ENCODE measurements around the gene PTK6. TPM values are rescaled to one million over a fixed set of nuclear protein-coding genes. Genes with fewer than 3 reads are reported as not detected.

The PTK6 gene
- total RNA-seq, 2 experiments from 2014 or later: 0.34 TPM; not detected in 1

DNA sequence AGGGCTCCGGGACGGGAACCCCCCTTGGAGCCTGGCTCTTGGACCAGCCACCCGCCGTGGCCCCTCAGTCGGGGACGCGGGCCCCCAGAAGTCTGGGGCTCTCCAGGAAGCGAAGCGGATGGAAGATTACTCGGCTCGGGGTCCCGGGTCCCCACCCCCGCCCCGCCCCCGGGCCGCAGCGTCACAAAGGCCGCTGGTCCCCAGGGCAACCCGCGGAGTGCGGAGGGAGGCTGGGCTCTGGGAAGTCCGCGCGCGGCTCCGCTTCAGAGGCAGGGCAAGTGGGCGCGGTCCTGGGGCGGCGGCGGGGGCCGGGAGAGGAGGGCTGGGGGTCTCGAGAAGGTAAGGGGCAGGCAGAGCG lies 16.7 kb upstream of the PTK6 start, which contains the start of gene FNDC11:
FNDC11 (plus strand) TSS at position 227 of the 358 bp plus-strand sequence. CDS start 1,505 bp downstream, outside the sequence.
- peak; percentile 10 for ATAC-seq
- POLR2A ChIA-PET: interaction anchor here (0.9 kb wide), 1 partner anchor 20 kb away, joined by 3 read pairs; the partner anchor contains the start of gene HELZ2
- H3K27me3 Mint-ChIP-seq (ENCODE audit: low read depth): peaks cover 14% of the 10 kb centered on the region
- CTCF ChIA-PET: no interaction called here
- peaks cover 7% of the 10 kb centered on the region for H3K36me3 Mint-ChIP-seq (ENCODE audit: low read depth)
- peak within 1 kb of the TSS; percentile 63 for H3K4me3 Mint-ChIP-seq
- H3K9me3 Mint-ChIP-seq (ENCODE audit: insufficient read depth): no peaks in the 10 kb centered on the region
- peaks cover 21% of the 10 kb centered on the region for H3K4me1 Mint-ChIP-seq (ENCODE audit: low read depth)
- peak; percentile 44 for DNase-seq
- H3K27ac Mint-ChIP-seq: peak within 1 kb of the TSS; percentile 91

DNA sequence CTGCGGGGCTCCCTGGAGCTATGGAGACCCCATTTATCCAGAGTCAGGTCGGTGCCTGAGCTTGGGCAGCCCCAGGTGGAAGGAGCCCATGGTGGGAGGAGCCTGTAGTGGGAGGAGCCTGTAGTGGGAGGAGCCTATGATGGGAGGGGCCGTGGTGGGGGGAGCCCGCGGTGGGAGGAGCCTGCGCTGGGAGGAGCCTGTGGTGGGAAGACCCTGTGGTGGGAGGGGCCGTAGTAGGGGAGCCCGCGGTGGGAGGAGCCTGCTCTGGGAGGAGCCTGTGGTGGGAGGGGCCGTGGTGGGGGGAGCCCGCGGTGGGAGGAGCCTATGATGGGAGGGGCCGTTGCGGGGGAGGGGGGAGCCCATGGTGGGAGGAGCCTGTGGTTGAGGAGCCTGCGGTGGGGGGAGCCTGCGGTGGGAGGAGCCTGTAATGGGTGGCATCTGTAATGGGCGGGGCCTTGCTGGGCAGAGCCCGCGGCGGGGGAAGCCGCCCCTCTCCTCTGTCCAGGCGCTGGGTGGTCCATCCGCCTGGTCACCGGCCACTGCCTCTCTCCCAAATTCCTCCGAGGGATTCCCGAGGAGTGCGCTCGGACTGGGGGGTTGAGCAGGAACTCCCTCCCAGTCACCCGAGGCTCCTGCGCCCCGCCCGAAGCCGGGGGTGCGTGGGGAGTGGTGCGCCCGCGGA lies 16.2 kb upstream of the PTK6 start:
- H3K4me3 Mint-ChIP-seq: peak overlapping the region; percentile 63
- H3K36me3 Mint-ChIP-seq (ENCODE audit: low read depth): peaks cover 3% of the 10 kb centered on the region
- POLR2A ChIA-PET: interaction anchor here (0.9 to 1.6 kb wide), 6 partner anchors 14 to 88 kb away, joined by 3 to 9 read pairs (median 3); partner anchors contain the start of gene HELZ2
- DNase-seq (peak; percentile 90), ATAC-seq (peak; percentile 71)
- peak overlapping the region; percentile 91 for H3K27ac Mint-ChIP-seq
- no peaks in the 10 kb centered on the region for H3K9me3 Mint-ChIP-seq (ENCODE audit: insufficient read depth)
- CTCF ChIA-PET: interaction anchor here (1.2 to 2.0 kb wide), 5 partner anchors 14 to 526 kb away, joined by 3 to 17 read pairs (median 5); partner anchors contain the start of genes OPRL1, PTK6 and RGS19
- H3K27me3 Mint-ChIP-seq (ENCODE audit: low read depth): peaks cover 16% of the 10 kb centered on the region
- peaks cover 21% of the 10 kb centered on the region for H3K4me1 Mint-ChIP-seq (ENCODE audit: low read depth)

DNA sequence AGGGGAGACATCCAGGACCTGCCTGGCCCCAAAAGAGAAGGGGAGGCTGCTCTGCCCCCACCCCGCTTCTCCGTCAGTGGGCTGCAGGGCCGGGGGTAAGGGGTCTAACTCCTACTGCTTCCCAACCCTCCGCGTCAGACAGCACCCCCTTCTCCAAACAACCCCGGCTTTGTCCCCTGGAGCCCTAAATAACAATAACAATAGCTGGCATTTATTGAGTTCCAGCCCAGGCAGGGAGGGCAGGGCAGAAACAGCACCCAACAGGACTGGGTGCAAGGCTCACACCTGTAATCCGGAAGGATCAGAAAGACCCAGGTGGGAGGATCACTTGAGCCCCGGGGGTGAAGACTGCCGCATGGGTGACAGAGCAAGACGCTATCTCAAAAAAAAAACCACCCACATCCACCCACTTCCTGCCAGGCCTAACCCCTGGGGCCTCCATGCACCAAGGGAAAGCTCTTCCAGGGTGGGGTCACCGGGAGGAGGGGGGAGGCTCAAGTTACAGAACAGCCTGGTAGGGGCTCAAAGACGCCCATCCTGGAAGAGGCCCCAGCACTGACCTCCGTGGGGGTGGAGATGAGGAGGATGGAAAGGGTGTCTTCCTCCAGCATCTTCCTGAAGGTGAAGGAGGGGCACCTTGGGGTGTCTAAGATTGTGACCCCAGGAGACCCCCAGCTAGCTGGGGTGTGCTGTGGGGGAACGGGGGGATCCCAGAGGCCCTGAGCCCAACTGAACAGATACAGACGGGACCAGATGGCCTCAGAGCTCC lies 15.5 kb upstream of the PTK6 start:
- peak overlapping the region; percentile 91 for H3K27ac Mint-ChIP-seq
- DNase-seq: peak; percentile 78
- H3K4me3 Mint-ChIP-seq: peak overlapping the region; percentile 63
- H3K4me1 Mint-ChIP-seq (ENCODE audit: low read depth): peaks cover 21% of the 10 kb centered on the region
- peaks cover 3% of the 10 kb centered on the region for H3K36me3 Mint-ChIP-seq (ENCODE audit: low read depth)
- H3K9me3 Mint-ChIP-seq (ENCODE audit: insufficient read depth): no peaks in the 10 kb centered on the region
- ChIA-PET POLR2A (interaction anchor here (0.9 to 1.6 kb wide), 6 partner anchors 13 to 89 kb away, joined by 3 to 9 read pairs (median 3); partner anchors contain the start of gene HELZ2), CTCF (interaction anchor here (1.2 to 2.0 kb wide), 5 partner anchors 13 to 526 kb away, joined by 3 to 17 read pairs (median 5); partner anchors contain the start of genes OPRL1, PTK6 and RGS19)
- peak; percentile 66 for ATAC-seq
- H3K27me3 Mint-ChIP-seq (ENCODE audit: low read depth): peaks cover 16% of the 10 kb centered on the region

- Mint-ChIP-seq H3K36me3 (ENCODE audit: low read depth) (no peaks in the 10 kb centered on the region), H3K27me3 (ENCODE audit: low read depth) (peaks cover 20% of the 10 kb centered on the region), H3K27ac (peak overlapping the region; percentile 15), H3K9me3 (ENCODE audit: insufficient read depth) (no peaks in the 10 kb centered on the region), H3K4me1 (ENCODE audit: low read depth) (peaks cover 21% of the 10 kb centered on the region), H3K4me3 (no peak overlapping the region)
- ChIA-PET CTCF (interaction anchor here (0.9 kb wide), 1 partner anchor 91 kb away, joined by 3 read pairs; no protein-coding TSS in a partner anchor), POLR2A (interaction anchor here (0.8 kb wide), 1 partner anchor 13 kb away, joined by 3 read pairs; no protein-coding TSS in a partner anchor)
- ATAC-seq: no peak
- DNase-seq: no peak
Observed at GRCh38 chr20:63551068-63551467, 13.9 kb upstream of the PTK6 start.

DNA sequence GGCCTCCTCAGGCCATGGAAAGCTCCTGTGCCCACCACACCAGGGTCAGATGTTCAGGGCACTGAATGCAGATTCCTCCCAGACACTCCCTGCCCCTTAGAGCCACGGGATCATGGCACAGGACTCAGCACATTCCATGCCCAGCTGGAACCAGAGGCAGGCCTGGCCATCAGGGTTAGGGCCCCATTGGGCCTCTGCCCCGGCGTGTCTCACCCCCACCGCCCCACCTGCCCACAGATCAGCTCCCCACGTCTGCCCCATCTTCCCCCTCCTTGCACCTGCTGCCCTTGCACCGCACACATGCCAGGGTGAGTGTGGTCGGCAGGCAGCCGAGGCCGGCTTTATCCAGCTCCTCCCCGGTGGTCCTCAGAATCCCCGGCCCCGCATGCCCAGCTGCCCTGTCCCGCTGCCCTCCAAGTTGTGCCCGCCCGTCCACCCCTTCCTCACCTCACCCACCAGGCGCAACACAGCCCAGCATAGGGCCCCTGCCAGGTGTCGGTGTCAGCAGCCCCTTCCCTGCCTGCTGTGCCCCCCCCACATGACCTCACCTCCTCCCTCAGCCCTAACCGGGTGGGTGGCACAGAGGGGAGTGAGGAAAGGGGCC lies 12.6 kb upstream of the PTK6 start:
- POLR2A ChIA-PET: no interaction called here
- Mint-ChIP-seq H3K36me3 (ENCODE audit: low read depth) (no peaks in the 10 kb centered on the region), H3K9me3 (ENCODE audit: insufficient read depth) (no peaks in the 10 kb centered on the region), H3K4me1 (ENCODE audit: low read depth) (peaks cover 21% of the 10 kb centered on the region), H3K4me3 (no peak overlapping the region), H3K27ac (no peak overlapping the region), H3K27me3 (ENCODE audit: low read depth) (peaks cover 20% of the 10 kb centered on the region)
- CTCF ChIA-PET: no interaction called here
- no peak for ATAC-seq
- no peak for DNase-seq

- no peak for DNase-seq
- no peaks in the 10 kb centered on the region for H3K9me3 Mint-ChIP-seq (ENCODE audit: insufficient read depth)
- ATAC-seq: no peak
- peaks cover 20% of the 10 kb centered on the region for H3K27me3 Mint-ChIP-seq (ENCODE audit: low read depth)
- no peaks in the 10 kb centered on the region for H3K36me3 Mint-ChIP-seq (ENCODE audit: low read depth)
- H3K4me3 Mint-ChIP-seq: no peak overlapping the region
- ChIA-PET POLR2A (no interaction called here), CTCF (no interaction called here)
- H3K27ac Mint-ChIP-seq: no peak overlapping the region
- peaks cover 18% of the 10 kb centered on the region for H3K4me1 Mint-ChIP-seq (ENCODE audit: low read depth)
Observed at GRCh38 chr20:63549019-63549418, 11.8 kb upstream of the PTK6 start.

DNA sequence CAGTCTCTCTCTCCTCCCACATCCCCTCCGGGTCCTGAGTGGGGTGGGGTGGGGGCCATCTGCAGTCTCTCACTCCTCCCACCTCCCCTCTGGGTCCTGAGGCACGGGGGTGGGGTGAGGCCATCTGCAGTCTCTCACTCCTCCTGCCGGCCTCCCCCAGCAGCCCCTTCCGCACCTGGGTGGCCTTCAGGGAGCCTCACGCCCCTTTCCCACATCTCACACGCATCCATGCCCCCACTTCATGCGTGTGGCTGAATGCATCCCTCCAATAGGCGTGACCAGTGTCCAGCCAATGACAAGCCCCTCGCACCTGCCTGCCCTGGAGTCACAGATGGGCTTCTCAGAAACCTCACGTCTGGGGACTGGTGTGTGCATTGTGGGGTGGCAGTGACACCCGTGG lies 11.4 kb upstream of the PTK6 start:
- ChIA-PET POLR2A (no interaction called here), CTCF (no interaction called here)
- peaks cover 18% of the 10 kb centered on the region for H3K4me1 Mint-ChIP-seq (ENCODE audit: low read depth)
- H3K27ac Mint-ChIP-seq: no peak overlapping the region
- DNase-seq (no peak), ATAC-seq (no peak)
- no peak overlapping the region for H3K4me3 Mint-ChIP-seq
- peaks cover 20% of the 10 kb centered on the region for H3K27me3 Mint-ChIP-seq (ENCODE audit: low read depth)
- no peaks in the 10 kb centered on the region for H3K9me3 Mint-ChIP-seq (ENCODE audit: insufficient read depth)
- H3K36me3 Mint-ChIP-seq (ENCODE audit: low read depth): no peaks in the 10 kb centered on the region

GRCh38 chr20:63547725-63548480 lies 10.7 kb upstream of the PTK6 start, which contains the start of gene SRMS:
Gene SRMS, minus strand, starts transcription at chr20:63547749. Its CDS starts 286 bp downstream, at chr20:63547463.
- DNase-seq (no peak), ATAC-seq (no peak)
- ChIA-PET CTCF (no interaction called here), POLR2A (interaction anchor here (1.8 kb wide), 1 partner anchor 27 kb away, joined by 6 read pairs; the partner anchor contains the start of gene PPDPF)
- Mint-ChIP-seq H3K9me3 (ENCODE audit: insufficient read depth) (no peaks in the 10 kb centered on the region), H3K27ac (no peak within 1 kb of the TSS), H3K27me3 (ENCODE audit: low read depth) (peaks cover 20% of the 10 kb centered on the region), H3K36me3 (ENCODE audit: low read depth) (no peaks in the 10 kb centered on the region), H3K4me3 (no peak within 1 kb of the TSS), H3K4me1 (ENCODE audit: low read depth) (peaks cover 12% of the 10 kb centered on the region)

DNA sequence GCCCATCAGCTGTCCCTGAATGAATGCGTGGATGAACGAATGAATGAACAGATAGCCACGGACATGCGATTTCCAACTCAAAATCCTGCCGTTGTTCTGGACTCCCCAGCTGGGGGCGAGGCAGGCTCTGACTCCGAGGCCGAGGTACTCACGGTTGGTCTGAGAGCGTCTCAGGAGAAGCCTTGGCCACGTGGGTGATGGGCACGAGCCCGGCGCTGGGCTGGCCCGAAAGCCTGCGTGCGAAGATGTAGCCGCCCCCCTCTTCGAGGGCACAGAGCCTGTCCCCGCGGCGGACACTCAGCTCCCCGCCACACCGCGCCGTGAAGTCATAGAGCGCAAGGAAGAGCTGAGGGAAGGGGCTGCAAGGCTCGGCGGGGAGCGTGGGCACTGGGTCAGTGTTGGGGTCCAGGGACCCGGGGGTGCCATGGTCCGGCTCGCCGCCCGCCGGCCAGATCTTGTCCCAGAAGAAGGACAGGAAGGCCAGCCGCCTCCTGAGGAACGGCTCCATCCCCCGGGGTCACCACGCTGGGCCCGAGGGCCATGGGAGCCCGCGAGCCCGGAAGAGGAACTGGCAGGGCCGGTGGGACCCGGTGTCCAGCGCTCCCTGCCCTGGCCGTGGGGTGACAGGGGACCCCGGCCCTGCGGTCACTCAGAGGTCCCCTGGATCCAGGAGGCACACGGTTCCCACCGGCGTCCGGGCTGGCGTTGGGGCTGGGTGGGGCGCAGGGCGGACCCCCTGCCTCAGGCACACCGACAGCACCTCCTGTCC lies 10.0 kb upstream of the PTK6 start:
- POLR2A ChIA-PET: interaction anchor here (0.9 to 1.8 kb wide), 2 partner anchors 26 to 27 kb away, joined by 3 to 6 read pairs; partner anchors contain the start of gene PPDPF
- peaks cover 5% of the 10 kb centered on the region for H3K4me1 Mint-ChIP-seq (ENCODE audit: low read depth)
- no peaks in the 10 kb centered on the region for H3K36me3 Mint-ChIP-seq (ENCODE audit: low read depth)
- no peak overlapping the region for H3K27ac Mint-ChIP-seq
- peaks cover 20% of the 10 kb centered on the region for H3K27me3 Mint-ChIP-seq (ENCODE audit: low read depth)
- ATAC-seq (no peak), DNase-seq (no peak)
- CTCF ChIA-PET: interaction anchor here (1.3 kb wide), 1 partner anchor 9 kb away, joined by 3 read pairs; no protein-coding TSS in a partner anchor
- H3K4me3 Mint-ChIP-seq: no peak overlapping the region
- H3K9me3 Mint-ChIP-seq (ENCODE audit: insufficient read depth): no peaks in the 10 kb centered on the region

- no peak overlapping the region for H3K4me3 Mint-ChIP-seq
- POLR2A ChIA-PET: interaction anchor here (0.9 to 1.8 kb wide), 3 partner anchors 23 to 26 kb away, joined by 3 to 6 read pairs (median 3); partner anchors contain the start of gene PPDPF
Observed at GRCh38 chr20:63546256-63546955, 9.2 kb upstream of the PTK6 start.

More at GRCh38 chr20:63546256-63546955, 9.2 kb upstream of the PTK6 start:
- H3K27me3 Mint-ChIP-seq (ENCODE audit: low read depth): peaks cover 20% of the 10 kb centered on the region
- CTCF ChIA-PET: interaction anchor here (1.3 kb wide), 1 partner anchor 8 kb away, joined by 3 read pairs; no protein-coding TSS in a partner anchor
- peaks cover 2% of the 10 kb centered on the region for H3K4me1 Mint-ChIP-seq (ENCODE audit: low read depth)
- DNase-seq (no peak), ATAC-seq (no peak)
- no peaks in the 10 kb centered on the region for H3K9me3 Mint-ChIP-seq (ENCODE audit: insufficient read depth)
- H3K36me3 Mint-ChIP-seq (ENCODE audit: low read depth): no peaks in the 10 kb centered on the region
- H3K27ac Mint-ChIP-seq: no peak overlapping the region

Data from activated CD8-positive, alpha-beta T cell treated with anti-CD3 and anti-CD28 coated beads, Interleukin-2, amount 10 ng/mL, durations not matched to agents 7 days and 5 days (primary cell).